Stimulated activated naive CD4-positive, alpha-beta T cell treated with Interleukin-2 at 50 U/mL for 16 hours (primary cell): Measurements from ENCODE around the gene SLC30A7.
A peak's percentile ranks its signal among the peaks of the same experiment; 100 is the strongest.
"Not testable (repeated sequence)": the region's sequence is repeated elsewhere in the genome, so short reads cannot be mapped to it uniquely, and the experiment has no call there.

Experiments used
- DNase-seq: peaks from one replicate; lab custom pipeline; 2025; lab: John Stamatoyannopoulos, UW

Gene SLC30A7

DNA sequence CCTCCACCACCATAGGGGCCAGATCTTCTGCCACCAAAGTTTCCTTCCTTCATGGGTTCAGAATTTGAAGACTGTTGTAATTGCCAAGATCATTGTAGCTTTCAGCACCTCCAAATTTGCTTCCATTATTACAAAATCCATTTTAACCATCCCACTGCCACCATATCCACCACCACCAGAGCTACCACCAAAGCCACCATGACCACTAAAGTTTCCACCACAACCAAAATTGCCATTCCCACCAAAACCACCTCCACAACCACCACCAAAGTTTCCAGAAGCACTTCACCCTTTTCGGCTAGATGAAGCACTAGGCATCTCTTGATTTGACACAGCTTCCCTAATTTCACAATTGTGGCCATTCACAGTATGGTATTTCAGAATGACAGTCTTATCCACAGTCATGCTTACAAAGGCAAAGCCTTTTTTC, 45.2 kb downstream of the SLC30A7 start:
- no peak for DNase-seq

DNA sequence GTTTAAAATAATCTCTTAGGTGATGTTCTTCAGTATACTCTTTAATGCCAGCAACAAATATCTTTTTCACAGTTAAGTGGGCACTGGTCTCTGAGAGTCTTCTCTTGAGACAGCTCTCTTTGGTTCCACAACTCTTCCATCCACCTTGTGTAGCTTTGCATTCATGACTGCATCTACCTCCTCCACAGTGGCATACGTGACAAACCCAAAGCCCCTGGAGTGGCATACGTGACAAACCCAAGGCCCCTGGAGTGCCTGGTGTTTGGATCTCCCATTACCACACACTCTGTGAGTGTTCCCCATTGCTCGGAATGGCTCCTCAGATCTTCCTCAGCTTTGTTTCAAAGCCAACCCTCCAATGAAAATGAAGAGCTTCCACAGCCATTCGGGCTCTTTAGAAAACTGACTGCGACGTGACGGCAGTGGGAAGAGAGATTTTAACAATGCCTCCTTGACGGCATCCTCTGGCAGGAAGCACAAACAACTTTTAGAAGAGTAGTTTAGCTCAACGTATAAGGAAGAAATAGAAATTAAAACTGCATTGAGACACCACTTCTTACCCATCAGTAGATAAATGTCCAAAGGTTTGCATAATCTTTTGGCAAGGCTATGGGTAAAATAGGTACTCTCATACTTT, 45.8 kb downstream of the SLC30A7 start:
- DNase-seq, result no peak

DNA sequence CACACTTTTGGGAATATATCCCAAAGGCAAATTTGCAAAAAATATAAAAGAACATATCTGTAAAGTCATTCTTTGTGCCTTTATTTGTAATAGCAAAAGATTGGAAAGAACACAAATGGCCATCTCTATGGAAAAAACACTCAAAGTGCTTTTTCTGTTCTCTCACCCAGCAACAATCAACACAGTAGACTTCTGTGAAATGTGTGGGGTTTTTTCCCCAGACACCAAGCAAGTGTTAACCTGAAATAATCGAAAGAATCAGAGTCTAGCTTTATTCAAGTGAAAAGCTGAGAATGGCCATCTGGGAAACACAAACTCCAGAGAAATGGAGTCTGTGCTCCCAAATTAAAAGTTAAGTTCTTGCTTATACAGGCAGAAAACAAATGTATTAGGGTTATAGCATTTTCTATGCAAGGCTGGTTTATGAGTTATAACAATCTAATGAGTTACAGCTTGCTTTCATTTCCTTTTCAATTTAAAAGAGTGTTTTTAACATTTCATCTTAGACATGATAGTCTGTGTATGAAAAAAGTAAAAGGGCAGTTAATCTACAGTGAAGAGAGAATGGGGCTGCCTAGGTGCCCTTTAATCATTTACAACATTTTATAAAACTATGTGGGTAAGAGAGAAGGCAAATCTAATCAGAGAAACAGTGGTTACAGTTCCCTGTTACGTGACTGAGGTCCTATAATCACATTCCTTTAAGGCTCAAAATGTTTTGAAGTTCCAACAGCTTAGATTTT, 46.6 kb downstream of the SLC30A7 start:
- no peak for DNase-seq

DNA sequence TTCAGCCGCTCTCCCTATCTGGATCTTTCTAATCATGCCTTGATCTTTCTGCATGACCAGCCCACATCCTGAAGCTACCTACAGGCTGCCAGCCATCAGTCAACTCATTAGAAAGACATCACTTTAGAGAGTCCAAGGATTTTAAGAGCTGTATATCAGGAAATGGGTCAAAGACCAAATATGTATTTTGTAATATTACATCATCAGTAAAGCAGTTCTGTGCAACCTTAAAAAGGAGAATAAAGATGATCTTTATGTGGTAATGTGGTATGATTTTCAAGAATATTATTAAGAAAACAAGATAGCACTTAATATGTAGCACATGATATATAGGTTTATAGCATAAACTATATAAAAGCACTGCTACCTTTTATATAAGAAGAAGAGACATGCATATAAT, 47.6 kb downstream of the SLC30A7 start:
- no peak for DNase-seq

DNA sequence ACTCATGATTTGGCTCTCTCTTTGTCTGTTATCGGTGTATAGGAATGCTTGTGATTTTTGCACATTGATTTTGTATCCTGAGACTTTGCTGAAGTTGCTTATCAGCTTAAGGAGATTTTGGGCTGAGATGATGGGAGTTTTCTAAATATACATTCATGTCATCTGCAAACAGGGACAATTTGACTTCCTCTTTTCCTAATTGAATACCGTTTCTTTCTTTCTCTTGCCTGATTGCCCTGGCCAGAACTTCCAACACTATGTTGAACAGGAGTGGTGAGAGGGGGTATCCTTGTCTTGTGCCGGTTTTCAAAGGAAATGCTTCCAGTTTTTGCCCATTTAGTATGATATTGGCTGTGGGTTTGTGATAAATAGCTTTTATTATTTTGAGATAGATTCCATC, 50.2 kb downstream of the SLC30A7 start:
- DNase-seq, result not testable (repeated sequence)

DNA sequence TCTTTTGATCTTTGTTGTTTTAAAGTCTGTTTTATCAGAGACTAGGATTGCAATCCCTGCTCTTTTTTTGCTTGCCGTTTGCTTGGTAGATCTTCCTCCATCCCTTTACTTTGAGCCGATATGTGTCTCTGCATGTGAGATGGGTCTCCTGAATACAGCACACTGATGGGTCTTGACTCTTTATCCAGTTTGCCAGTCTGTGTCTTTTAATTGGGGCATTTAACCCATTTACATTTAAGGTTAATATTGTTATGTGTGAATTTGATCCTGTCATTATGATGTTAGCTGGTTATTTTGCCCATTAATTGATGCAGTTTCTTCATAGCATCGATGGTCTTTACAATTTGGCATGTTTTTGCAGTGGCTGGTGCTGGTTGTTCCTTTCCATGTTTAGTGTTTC, 51.9 kb downstream of the SLC30A7 start:
- DNase-seq, result not testable (repeated sequence)

DNA sequence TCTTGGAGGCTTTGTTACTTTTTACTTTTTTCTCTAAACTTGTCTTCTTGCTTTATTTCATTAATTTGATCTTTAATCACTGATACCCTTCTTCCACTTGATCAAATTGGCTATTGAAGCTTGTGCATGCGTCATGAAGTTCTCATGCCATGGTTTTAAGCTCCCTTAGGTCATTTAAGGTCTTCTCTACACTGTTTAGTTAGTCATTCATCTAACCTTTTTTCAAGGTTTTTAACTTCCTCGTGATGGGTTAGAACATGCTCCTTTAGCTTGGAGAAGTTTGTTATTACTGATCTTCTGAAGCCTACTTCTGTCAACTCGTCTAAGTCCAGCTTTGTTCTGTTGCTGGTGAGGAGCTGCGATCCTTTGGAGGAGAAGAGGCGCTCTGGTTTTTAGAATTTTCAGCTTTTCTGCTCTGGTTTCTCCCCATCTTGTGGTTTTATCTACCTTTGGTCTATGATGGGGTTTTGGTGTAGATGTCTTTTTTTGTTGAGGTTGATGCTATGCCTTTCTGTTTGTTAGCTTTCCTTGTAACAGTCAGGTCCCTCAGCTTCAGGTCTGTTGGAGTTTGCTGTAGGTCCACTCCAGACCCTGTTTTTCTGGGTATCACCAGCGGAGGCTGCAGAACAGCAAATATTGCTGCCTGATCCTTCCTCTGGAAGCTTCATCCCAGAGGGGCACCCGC, 53.0 kb downstream of the SLC30A7 start:
- not testable (repeated sequence) for DNase-seq

DNA sequence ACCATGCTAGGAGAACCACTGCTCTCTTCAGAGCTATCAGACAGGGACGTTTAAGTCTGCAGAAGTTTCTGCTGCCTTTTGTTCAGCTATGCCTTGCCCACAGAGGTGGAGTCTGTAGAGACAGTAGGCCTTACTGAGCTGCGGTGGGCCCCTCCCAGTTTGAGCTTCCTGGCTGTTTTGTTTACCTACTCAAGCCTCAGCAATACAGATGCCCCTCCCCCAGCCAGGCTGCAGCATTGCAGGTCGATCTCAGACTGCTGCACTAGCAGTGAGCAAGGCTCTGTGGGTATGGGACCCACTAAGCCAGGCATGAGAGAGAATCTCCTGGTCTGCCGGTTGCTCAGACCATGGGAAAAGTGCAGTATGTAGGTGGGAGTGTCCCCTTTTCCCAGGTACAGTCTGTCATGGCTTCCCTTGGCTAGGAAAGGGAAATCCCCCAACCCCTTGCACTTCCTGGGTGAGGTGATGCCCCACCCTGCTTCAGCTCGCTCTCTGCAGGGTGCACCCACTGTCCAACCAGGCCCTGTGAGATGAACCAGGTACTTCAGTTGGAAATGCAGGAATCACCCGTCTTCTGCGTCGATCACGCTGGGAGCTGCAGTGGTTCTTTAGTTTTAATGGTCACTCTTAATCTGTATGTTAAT, 53.7 kb downstream of the SLC30A7 start:
- DNase-seq, result peak; percentile 25

DNA sequence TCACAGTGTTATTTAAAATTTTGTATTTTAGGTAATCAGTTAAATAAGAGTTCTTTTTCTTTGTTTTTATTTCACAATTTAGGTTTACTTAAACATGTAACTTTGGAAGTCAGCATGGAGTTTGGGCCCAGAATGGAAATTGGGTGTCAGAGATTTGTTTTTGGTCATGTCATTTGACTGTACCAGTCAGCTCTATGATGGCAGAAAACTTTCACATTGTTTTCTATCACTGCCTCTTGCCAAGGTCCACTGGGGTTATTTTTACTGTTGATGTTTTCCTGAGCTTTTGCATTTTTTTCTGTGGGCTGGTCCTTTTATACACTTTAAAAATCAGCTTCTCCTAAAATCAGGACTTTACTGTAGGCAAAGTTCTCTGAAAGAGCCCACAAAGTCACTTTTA, 54.4 kb downstream of the SLC30A7 start:
- DNase-seq, result no peak

DNA sequence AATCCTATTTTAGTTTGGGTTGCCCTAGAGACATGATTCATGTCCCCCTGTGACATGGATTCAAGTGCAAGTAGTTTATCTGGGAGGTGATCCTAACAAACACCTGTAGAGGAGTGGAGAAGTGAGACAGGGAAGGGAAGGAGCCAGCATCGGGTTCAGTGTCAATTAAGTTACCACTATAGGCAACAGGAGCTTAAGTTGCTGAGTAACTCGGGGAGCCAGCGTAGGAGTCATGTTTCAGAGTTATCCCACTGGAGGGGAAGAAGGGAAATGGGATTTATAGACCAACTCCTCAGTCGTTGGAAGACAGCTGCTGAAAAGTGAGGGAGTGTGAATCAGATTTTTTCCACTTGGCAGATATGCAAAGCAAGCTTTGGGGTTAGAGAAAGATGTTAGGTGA, 54.9 kb downstream of the SLC30A7 start:
- DNase-seq, result no peak

DNA sequence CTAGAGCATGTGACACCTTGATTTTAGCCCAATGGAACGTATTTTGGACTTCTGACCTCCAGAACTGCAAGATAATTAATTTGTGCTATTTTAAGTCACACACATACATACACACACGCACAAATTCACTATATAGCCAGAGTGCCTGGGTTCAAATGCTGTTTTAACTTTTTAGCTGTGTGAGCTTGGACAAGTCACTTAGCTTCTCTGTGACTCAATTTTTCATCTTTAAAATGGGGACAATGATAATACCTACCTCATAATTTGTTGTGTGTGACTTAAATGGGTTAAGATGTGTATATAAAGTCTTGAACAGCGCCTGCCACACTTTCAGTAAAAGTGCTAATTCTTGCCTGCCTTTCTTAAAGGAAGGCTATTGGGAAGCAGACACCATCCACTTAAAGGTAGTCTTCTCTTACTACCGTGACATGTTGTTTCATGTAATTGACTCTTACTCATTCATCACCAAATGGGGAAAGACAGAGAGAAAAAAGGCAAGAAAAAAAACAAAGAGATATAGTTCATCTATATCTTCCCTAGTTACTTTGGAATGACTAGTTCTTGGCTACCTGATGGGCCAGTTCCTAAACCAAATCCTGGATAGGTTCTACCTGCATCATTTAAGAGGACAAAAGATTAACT, 56.3 kb downstream of the SLC30A7 start:
- no peak for DNase-seq

DNA sequence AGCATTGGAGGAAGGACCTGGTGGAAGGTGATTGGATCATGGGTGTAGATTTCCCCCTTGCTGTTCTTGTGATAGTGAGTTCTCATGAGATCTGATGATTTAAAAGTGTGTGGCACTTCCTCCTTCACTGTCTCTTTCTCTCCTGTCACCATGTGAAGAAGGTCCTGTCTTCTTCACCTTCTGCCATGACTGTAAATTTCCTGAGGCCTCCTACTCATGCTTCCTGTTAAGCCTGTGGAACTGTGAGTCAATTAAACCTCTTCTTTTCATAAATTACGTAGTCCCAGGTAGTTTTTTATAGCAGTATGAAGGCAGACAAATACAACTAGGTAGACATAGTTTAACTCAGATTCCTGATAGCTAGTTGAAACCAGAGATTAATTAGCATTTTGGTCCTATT, 57.1 kb downstream of the SLC30A7 start:
- DNase-seq, result peak; percentile 2

DNA sequence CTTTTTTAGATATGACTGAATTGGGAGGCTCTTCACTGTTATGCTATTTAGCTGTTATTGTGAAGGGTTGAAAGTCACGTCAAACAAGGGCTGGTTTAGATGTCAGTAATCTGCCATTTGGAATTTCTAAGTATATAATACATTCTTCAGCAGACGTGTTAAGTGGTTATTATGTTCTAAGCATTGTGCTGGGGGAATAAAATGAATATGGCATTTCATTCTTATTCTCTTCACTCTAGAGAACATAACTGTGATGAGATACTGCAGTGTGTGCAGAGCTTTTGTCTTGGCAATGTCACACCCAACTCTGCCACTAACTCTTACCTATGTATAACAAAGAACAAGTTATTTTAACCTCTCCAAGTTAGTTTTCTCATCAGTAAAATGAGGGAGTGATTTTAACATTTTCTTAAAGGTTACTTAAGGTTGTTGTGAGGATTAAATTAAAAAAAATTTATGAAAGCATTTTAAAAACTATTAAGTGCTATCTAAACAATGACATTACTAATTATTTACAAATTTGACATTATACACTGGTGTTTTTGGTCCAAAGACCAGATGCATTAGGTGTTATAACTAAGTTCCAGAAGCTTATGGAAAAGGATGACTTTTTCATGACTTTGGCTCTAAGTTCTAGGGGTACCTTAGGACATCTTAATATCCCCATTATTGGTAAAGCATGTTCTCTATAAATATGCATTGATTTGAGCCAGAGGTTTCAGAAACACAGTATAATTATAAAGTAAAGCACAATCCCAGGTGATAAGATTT, 58.3 kb downstream of the SLC30A7 start:
- DNase-seq, result no peak

DNA sequence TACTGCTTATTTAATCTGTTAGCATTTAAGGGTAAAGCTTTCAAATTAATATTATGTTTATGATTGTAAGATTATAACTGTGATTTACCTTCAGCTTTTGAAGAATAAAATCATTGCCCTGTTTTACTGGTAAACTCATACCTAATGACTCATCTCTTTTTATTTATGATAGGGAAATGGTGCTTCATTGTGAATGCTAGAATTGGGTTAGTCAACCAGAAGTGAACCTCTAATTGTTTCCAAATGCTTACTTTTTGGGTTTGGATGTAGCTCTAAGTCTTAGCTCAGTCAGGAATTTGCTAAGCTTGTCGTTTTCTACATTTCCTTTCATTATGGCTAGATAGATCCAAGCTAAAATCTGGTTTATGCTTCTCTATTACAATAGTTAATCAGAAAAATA, 59.4 kb downstream of the SLC30A7 start:
- no peak for DNase-seq

DNA sequence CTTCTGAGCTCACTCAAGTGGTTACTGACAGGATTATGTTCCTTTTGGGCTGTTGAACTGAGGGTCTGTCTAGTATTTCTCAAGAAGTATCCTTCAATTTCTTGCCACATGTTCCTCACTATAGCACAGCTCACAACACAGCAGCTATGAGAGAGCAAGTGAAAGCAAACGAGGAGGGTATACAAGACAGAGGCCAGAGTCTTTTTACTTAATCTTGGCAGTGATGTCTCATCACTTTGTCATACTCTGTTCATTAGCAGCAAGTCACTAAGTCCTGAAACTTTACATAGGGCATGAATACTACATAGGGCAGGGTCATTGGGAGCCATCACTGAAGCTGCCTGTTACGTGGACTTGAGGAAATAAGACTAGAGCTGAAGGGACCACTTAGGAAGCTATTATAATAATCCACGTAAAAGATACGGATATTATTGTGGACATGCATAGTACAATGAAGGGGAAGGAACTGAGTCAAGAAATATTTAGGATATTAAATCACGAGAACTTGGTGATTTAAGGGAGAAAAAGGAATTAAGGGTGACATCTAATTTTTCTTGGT, 63.7 kb downstream of the SLC30A7 start:
- no peak for DNase-seq

DNA sequence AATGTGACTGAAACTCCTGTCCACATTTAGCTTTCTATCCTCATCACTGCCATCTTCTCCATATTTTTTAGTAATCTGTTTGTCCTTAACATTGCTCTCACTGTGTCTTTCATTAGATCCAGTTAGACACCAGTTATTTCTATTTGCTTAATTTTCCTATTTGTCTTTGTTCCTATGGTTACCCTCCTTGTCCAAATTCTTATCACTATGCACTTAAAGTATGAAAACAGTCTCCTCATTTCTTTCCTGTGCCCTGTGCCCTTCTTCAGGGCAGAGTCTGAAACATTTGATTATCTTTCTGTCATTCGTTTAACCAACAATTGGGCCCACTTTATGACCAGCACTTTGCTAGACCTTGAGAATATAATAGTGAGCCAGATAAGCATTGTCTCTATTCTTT, 64.2 kb downstream of the SLC30A7 start:
- no peak for DNase-seq

DNA sequence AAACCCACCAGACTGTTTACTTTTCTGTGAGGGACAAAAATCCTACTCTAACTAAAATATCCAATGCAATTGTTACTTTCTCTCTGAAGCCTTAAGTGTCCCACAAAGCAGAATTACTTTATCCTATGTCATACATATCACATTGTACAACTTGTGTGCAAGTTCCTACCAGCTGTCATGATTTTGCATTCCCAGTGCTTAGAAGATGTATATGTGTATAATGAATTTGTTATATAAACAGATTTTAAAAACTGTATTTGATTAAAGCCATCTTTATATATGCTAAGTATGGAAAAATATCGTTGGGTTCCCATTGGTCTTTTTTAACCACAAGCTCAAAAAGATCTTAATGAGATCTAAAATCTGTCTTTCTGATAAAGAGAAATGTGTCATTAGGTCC, 72.7 kb downstream of the SLC30A7 start:
- DNase-seq, result no peak

DNA sequence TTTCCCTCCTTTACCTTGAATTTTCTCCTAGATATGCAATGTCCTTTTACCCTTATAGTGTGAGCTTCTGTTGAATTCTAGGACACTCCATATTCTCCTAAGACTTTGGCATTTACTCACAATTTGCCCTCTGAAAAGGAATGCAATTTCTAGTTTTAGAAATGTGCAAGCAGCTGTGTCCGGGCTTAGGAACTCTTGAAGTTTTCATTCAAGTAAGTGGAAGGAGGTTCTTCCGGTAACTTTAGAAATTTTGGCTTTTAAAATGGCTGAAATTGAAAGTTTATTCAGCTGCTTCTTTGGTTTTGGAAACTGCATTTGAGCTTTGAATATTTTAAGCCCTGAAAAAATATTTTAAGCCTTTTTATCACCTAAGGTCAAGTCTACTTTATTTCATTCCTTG, 73.4 kb downstream of the SLC30A7 start:
- DNase-seq, result no peak

DNA sequence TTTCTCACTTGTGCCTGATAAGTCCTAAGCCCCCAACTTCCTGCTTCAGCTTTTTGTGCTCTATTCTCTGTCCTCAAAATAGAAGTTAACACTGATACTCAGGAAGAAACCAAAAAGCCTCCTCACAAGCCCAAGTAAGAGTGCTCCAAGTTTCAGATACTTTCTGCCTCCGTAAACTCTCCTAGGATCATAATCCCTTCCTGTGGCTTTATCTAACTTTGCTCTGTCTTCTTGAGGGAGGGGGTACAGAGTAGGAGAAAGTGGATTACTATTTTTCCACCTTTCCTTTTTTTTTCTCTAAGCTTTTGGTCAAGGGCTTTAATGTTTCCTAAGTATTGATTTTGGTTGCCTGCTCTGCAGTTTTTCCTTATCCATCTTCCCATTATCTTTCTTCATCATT, 75.1 kb downstream of the SLC30A7 start:
- DNase-seq, result no peak

DNA sequence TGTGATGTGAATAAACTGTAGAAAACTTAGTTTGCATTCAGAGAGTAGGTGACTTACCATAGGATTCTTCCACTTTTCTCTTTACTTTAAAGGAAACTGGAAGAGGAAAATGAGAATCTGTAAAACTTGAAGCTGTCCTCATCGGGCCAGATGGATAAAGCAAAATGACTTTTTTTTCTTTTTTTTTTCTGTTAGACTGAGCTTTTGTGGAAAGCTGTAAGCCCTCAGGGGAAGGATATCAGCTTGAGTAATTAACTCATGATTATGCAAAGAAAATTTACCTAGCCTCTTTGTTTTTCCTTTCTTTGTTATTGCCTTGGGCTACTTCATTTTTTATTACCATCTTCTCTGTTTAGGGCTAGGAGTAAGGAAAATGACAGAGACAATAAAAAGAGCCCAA, 76.3 kb downstream of the SLC30A7 start:
- DNase-seq, result no peak

DNA sequence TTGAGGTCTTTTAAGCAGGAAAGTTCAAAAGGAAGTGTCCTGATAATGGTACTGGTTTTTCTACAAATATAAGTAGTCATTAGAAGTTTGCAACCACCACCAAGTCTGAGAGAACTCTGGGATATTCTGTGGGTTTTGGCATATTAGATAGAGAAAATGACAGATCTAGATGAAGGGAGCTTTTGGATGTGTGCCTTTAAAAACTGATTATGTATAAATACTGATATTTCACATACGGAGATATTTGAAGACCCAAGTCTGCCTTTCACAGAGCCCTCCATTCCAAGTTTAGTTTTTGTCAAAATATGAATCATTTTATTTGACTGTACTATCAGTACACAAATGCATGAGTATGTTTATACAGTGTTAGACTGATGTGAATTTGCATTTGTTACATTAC, 81.0 kb downstream of the SLC30A7 start:
- no peak for DNase-seq
